COLO668 (cell line): ENCODE results near the gene PHRF1.
"Not testable (repeated sequence)": the region's sequence is repeated elsewhere in the genome, so short reads cannot be mapped to it uniquely, and the experiment has no call there.

Source experiments
- DNase-seq: peaks from one replicate; lab custom pipeline; 2025; ENCODE audit not compliant: unreplicated experiment; lab: John Stamatoyannopoulos, UW

The PHRF1 gene

DNA sequence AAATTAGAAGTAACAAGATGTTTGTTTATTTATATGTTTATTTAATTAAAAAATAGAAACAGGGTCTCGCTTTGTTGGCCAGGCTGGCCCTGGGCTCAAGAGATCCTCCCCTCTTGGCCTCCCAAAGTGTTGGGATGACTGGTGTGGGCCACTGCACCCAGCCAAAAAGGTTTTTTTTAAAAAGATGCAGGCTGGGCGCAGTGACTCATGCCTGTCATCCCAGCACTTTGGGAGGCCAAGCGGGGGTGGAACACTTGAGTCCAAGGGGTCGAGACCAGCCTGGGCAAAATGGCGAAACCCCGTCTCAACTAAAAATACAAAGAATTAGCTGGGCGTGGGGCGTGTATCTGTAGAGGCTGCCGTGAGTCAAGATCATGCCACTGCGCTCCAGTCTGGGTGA lies 74.2 kb downstream of the PHRF1 start:
- no peak for DNase-seq

DNA sequence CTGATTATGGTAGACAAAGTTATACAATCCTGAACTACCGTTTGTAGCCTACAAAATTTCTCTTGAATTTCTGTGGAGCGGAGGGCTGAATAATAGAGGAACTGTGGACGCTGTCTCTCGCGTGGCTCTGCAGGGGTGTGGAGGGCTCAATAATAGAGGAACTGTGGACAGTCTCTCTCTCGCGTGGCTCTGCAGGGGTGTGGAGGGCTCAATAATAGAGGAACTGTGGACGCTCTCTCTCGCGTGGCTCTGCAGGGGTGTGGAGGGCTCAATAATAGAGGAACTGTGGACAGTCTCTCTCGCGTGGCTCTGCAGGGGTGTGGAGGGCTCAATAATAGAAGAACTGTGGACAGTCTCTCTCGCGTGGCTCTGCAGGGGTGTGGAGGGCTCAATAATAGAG lies 76.9 kb downstream of the PHRF1 start:
- not testable (repeated sequence) for DNase-seq

- no peak for DNase-seq
Observed at GRCh38 chr11:653837-654236, 77.6 kb downstream of the PHRF1 start.

GRCh38 chr11:654444-654843 lies 78.2 kb downstream of the PHRF1 start:
- DNase-seq: not testable (repeated sequence)

DNA sequence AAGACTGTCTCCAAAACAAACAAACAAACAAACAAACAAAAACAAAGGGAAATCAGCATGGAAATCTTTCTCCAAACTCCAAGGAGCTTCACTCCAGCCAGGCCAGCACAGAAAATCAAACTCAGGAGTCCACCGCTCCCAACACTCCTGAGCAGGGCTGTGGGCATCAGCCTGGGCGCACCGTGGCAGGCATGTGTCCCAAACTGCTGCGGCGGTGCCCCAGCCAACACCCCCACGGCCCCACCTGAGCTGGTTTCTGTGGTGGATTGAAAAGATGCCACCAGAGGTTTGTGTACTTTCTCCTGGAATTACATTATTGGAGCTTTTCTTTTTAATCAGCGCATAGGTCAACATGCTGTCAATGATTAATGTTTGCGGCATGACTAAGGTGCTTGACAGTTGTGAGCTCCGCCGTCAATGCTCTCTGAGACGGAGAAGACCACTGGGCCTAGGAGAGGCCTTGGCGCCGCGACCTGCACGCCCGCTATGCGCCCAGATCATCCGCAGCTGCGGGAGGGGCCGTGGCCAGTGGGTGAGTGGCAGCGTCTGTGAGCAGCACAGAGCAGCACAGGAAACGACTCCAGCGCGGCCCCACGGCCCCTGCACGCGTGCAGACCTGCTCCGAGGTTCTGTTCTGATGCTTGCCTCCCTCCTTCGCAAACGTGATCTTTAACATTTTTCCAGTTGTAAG lies 78.9 kb downstream of the PHRF1 start:
- DNase-seq: no peak

GRCh38 chr11:656426-656825 lies 80.2 kb downstream of the PHRF1 start:
- DNase-seq: no peak

GRCh38 chr11:656866-657265 lies 80.6 kb downstream of the PHRF1 start:
- no peak for DNase-seq

GRCh38 chr11:657691-658126 lies 81.4 kb downstream of the PHRF1 start:
- no peak for DNase-seq

GRCh38 chr11:659532-660085 lies 83.3 kb downstream of the PHRF1 start:
- DNase-seq: no peak

DNA sequence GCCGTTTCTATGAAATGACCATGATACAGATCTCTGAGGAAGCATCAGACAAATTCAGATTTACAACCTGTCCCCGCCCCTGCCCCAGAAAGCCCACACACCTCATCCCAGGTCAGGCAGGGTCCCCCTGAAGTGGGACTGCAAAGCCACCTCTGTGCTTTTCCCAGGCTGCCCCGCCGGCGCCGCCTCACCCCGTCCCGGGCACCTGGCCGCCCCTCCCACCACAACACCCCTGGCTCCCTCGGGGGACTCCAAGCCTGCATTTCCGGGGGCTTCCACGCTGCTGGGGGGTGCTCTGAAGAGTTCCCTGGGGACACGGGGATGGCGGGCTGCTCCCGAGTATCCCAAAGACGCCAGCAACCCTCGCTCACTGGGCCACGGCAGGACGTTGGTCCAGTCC lies 84.0 kb downstream of the PHRF1 start:
- DNase-seq: no peak

DNA sequence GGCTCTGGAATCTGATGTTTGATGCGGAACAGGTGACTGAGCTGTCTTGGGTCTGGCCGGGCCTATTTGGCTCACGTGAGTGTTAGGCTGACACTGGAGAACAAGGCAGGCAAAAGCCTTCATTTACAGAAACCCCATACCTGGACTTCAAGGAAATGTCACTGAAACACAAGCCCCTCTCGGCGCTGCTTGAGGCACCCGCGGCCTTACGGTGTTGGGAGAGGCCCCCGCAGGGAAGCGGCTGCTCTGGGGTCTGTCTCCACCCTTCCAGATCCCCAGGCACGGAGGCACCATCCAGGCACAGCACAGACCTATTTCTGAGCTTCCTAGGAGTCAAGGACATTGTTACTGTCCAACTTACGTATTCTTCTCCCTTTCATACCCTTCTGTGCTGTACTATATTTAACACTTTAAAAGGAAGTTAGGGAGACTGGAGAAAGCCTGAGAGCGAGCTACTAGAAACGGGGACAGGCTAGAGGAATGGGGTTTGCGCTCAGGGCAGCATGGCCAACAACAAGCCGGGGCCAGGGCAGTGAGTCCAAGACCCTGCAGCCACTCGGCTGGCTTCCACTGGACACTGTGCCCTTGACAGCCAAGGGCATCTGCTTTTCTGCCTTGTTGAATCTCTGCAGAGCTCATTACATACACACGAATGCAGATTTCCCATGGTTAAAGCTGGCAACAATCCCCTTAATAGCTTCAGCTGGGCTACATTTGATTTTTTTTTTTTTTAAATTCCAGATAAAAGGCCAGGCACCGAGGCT lies 84.6 kb downstream of the PHRF1 start:
- DNase-seq: no peak
